GM18526 (cell line): ENCODE data around the gene CYTH3.

Source experiments
- POLR2A ChIP-seq: IDR thresholded peaks from 3 replicates; pipeline ENCODE4 v1.6.1; 2011; ENCODE audit not compliant: insufficient read length; ENCODE audit errors: extremely low read depth

Gene CYTH3

GRCh38 chr7:6250364-6250833 lies 22.0 kb downstream of the CYTH3 start:
- no peak for TF ChIP-seq POLR2A

GRCh38 chr7:6249043-6249442 lies 23.4 kb downstream of the CYTH3 start:
- TF ChIP-seq POLR2A, result no peak

GRCh38 chr7:6248581-6248980 lies 23.8 kb downstream of the CYTH3 start:
- TF ChIP-seq POLR2A, result no peak

- TF ChIP-seq POLR2A, result no peak
Measured at GRCh38 chr7:6246251-6246917, 26.0 kb downstream of the CYTH3 start.

GRCh38 chr7:6244021-6244420 lies 28.4 kb downstream of the CYTH3 start:
- TF ChIP-seq POLR2A, result no peak

- TF ChIP-seq POLR2A, result no peak
Measured at GRCh38 chr7:6243168-6243567, 29.3 kb downstream of the CYTH3 start.

- no peak for TF ChIP-seq POLR2A
Measured at GRCh38 chr7:6242561-6242960, 29.9 kb downstream of the CYTH3 start.

- TF ChIP-seq POLR2A, result no peak
Measured at GRCh38 chr7:6241607-6241973, 30.8 kb downstream of the CYTH3 start.

GRCh38 chr7:6238309-6238925 lies 34.0 kb downstream of the CYTH3 start:
- no peak for TF ChIP-seq POLR2A

GRCh38 chr7:6237730-6238129 lies 34.7 kb downstream of the CYTH3 start:
- TF ChIP-seq POLR2A, result no peak

GRCh38 chr7:6237011-6237410 lies 35.4 kb downstream of the CYTH3 start:
- no peak for TF ChIP-seq POLR2A

GRCh38 chr7:6235029-6235871 lies 37.2 kb downstream of the CYTH3 start:
- no peak for TF ChIP-seq POLR2A

GRCh38 chr7:6234384-6234783 lies 38.0 kb downstream of the CYTH3 start:
- TF ChIP-seq POLR2A, result no peak

GRCh38 chr7:6232534-6232933 lies 39.9 kb downstream of the CYTH3 start:
- TF ChIP-seq POLR2A, result no peak

GRCh38 chr7:6232116-6232515 lies 40.3 kb downstream of the CYTH3 start:
- no peak for TF ChIP-seq POLR2A

GRCh38 chr7:6231184-6231583 lies 41.2 kb downstream of the CYTH3 start:
- TF ChIP-seq POLR2A, result no peak
